Liver (tissue), 9 donors: ENCODE results near the gene THAP7. TPM values are rescaled to one million over a fixed set of nuclear protein-coding genes. Genes with fewer than 3 reads are reported as not detected.

ENCODE experiments used
- DNase-seq: peaks from one replicate; pipeline ENCODE4 v3.0.0-alpha.2; 2017; ENCODE audit warnings: low spot score
- H3K27ac ChIP-seq, 2 donors: one replicate each; pipeline ENCODE4 v1.7.0; 2013; ENCODE audit warnings: inconsistent platforms in 2 of 2, low read length in 2 of 2, control low read depth in 1 of 2, low read depth in 1 of 2, mild to moderate bottlenecking in 1 of 2
- H3K27me3 ChIP-seq, 4 donors: one replicate each; pipeline versions ENCODE4 v1.6.1 to v1.7.0; 2013; ENCODE audit warnings: low read length in 3 of 4, inconsistent platforms in 1 of 4, mild to moderate bottlenecking in 1 of 4, moderate library complexity in 1 of 4; ENCODE audit not compliant: control insufficient read depth in 4 of 4, insufficient read depth in 4 of 4
- H3K36me3 ChIP-seq, 4 donors: one replicate each; pipeline versions ENCODE4 v1.6.1 to v1.7.0; 2013; ENCODE audit warnings: low read length in 3 of 4, mild to moderate bottlenecking in 3 of 4, low read depth in 1 of 4, moderate library complexity in 1 of 4; ENCODE audit not compliant: control insufficient read depth in 4 of 4, insufficient read depth in 3 of 4
- H3K4me1 ChIP-seq, 4 donors: one replicate each; pipeline versions ENCODE4 v1.6.1 to v1.7.0; 2013; ENCODE audit warnings: low read length in 3 of 4, mild to moderate bottlenecking in 3 of 4, moderate library complexity in 1 of 4; ENCODE audit not compliant: control insufficient read depth in 4 of 4, insufficient read depth in 4 of 4
- H3K4me3 ChIP-seq, 3 donors: one replicate each; pipeline versions ENCODE4 v1.6.1 to v1.7.0; 2013; ENCODE audit warnings: low read length in 3 of 3, control low read depth in 1 of 3, low read depth in 1 of 3, mild to moderate bottlenecking in 1 of 3
- H3K9ac ChIP-seq, 2 donors: one replicate each; pipeline ENCODE4 v1.7.0; 2013; ENCODE audit warnings: low read length in 2 of 2, mild to moderate bottlenecking in 2 of 2, moderate library complexity in 2 of 2, control low read depth in 1 of 2, low read depth in 1 of 2
- H3K9me3 ChIP-seq, 4 donors: one replicate each; pipeline versions ENCODE4 v1.6.1 to v1.7.0; 2013; ENCODE audit warnings: low read length in 3 of 4; ENCODE audit not compliant: control insufficient read depth in 4 of 4
- ATF3 ChIP-seq: IDR thresholded peaks from 2 replicates; pipeline ENCODE4 v1.6.1; 2016; ENCODE audit warnings: antibody characterized with exemption
- CTCF ChIP-seq: fragments of 150-350 bp; IDR thresholded peaks from 2 replicates; pipeline ENCODE4 v1.5.1; 2017; ENCODE audit warnings: improper control_type of control experiment, low read depth, low read length; ENCODE audit not compliant: missing input control
- EGR1 ChIP-seq, 2 donors: IDR thresholded peaks; 2 replicates each; pipeline ENCODE4 v1.6.1; 2016 to 2018; ENCODE audit warnings: antibody characterized with exemption in 2 of 2, low read depth in 2 of 2
- FOXA1 ChIP-seq: IDR thresholded peaks from 2 replicates; pipeline ENCODE4 v1.6.1; 2016; ENCODE audit warnings: antibody characterized with exemption
- FOXA2 ChIP-seq: IDR thresholded peaks from 2 replicates; pipeline ENCODE4 v1.6.1; 2016; ENCODE audit warnings: antibody characterized with exemption
- GABPA ChIP-seq, 2 donors: IDR thresholded peaks in 1 of 2; conservative IDR thresholded peaks in 1 of 2; 2 replicates each; pipeline ENCODE4 v1.6.1; 2016; ENCODE audit warnings: antibody characterized with exemption in 2 of 2, mild to moderate bottlenecking in 1 of 2, moderate library complexity in 1 of 2
- HNF4A ChIP-seq, 2 donors: conservative IDR thresholded peaks; 2 replicates each; pipeline ENCODE4 v1.6.1; 2016; ENCODE audit warnings: antibody characterized with exemption in 2 of 2, mild to moderate bottlenecking in 2 of 2
- HNF4G ChIP-seq: IDR thresholded peaks from 2 replicates; pipeline ENCODE4 v1.6.1; 2016; ENCODE audit warnings: antibody characterized with exemption
- JUND ChIP-seq, 2 donors: IDR thresholded peaks; 2 replicates each; pipeline ENCODE4 v1.6.1; 2016; ENCODE audit warnings: antibody characterized with exemption in 2 of 2
- MAX ChIP-seq: IDR thresholded peaks from 2 replicates; pipeline ENCODE4 v1.6.1; 2016; ENCODE audit warnings: antibody characterized with exemption
- NR2F2 ChIP-seq: IDR thresholded peaks from 2 replicates; pipeline ENCODE4 v1.6.1; 2016; ENCODE audit warnings: antibody characterized with exemption
- RAD21 ChIP-seq, 2 donors: IDR thresholded peaks; 2 replicates each; pipeline ENCODE4 v1.6.1; 2016; ENCODE audit warnings: antibody characterized with exemption in 2 of 2, mild to moderate bottlenecking in 2 of 2
- REST ChIP-seq: IDR thresholded peaks from 2 replicates; pipeline ENCODE4 v1.6.1; 2016; ENCODE audit warnings: antibody characterized with exemption, mild to moderate bottlenecking
- RXRA ChIP-seq, 2 donors: IDR thresholded peaks; 2 replicates each; pipeline ENCODE4 v1.6.1; 2017 to 2018; ENCODE audit warnings: antibody characterized with exemption in 2 of 2, mild to moderate bottlenecking in 1 of 2
- SP1 ChIP-seq: IDR thresholded peaks from 2 replicates; pipeline ENCODE4 v1.6.1; 2018; ENCODE audit warnings: antibody characterized with exemption, mild to moderate bottlenecking
- TAF1 ChIP-seq: conservative IDR thresholded peaks from 2 replicates; pipeline ENCODE4 v1.6.1; 2016; ENCODE audit warnings: antibody characterized with exemption, mild to moderate bottlenecking
- YY1 ChIP-seq: IDR thresholded peaks from 2 replicates; pipeline ENCODE4 v1.6.1; 2016; ENCODE audit warnings: antibody characterized with exemption, mild to moderate bottlenecking
- ZBTB33 ChIP-seq: IDR thresholded peaks from 2 replicates; pipeline ENCODE4 v1.6.1; 2016; ENCODE audit warnings: antibody characterized with exemption
- WGBS: extraction: QIAGEN DNeasy Blood & Tissue Kit; methylation state at CpG from one replicate; pipeline ENCODE4 v1.1.7; 2013; 5-methylcytosine and 5-hydroxymethylcytosine counted together
- polyA plus RNA-seq, 2 donors: library from polyadenylated mRNA; stranded (reverse) in 1 of 2; unstranded in 1 of 2; fragments of 200-250 nt in 1 of 2; fragments of >200 nt in 1 of 2; fragmentation: Nextera tagmentation in 1 of 2; extraction: Ambion mirVana in 1 of 2; gene quantifications; one replicate each; pipeline versions ENCODE4 v1.2.1 to v1.2.3, GENCODE V29; 2013 to 2015
- total RNA-seq, 2 donors: library from RNA; depleted of rRNA; stranded (reverse); fragments of >200 nt; gene quantifications; one replicate each; pipeline ENCODE4 v1.2.3, GENCODE V29; 2014
- donor health status: healthy.
- donor health status: healthy.
- donor health status: healthy.
- donor health status: healthy.
- donor health status: healthy.

Gene THAP7
- total and polyA plus RNA-seq, 4 donors: 10.4 to 21.9 (median 19.4) TPM

- Histone ChIP-seq H3K4me1 (peaks cover 3 to 12% (median 5%) of the 10 kb centered on the region in 4 donors), H3K4me3 (no peak overlapping the region), H3K36me3 (no peaks in the 10 kb centered on the region), H3K27ac (no peak overlapping the region), H3K9me3 (no peaks in the 10 kb centered on the region), H3K27me3 (no peaks in the 10 kb centered on the region), H3K9ac (no peak overlapping the region)
- DNase-seq: no peak
- TF ChIP-seq EGR1 (IDR thresholded peaks at IDR 0.05; ENCODE audit: low read depth in 2 of 2) (no peak), GABPA (IDR thresholded peaks at IDR 0.05 in 1 of 2, conservative IDR thresholded peaks at IDR 0.05 in 1 of 2) (no peak), RXRA (IDR thresholded peaks at IDR 0.05) (no peak), FOXA2 (no peak), JUND (IDR thresholded peaks at IDR 0.05) (no peak)
- 88% methylated on average over 15 of the region's 15 CpGs for WGBS
Measured at GRCh38 chr22:21043860-21044535, 42.1 kb upstream of the THAP7 start.

GRCh38 chr22:21042978-21043859 is 41.3 kb upstream of the THAP7 start:
- H3K9ac ChIP-seq: no peak overlapping the region
- 89% methylated on average over 6 of the region's 6 CpGs for WGBS
- no peak overlapping the region for H3K27ac ChIP-seq
- TF ChIP-seq JUND (IDR thresholded peaks at IDR 0.05): no peak
- no peak for TF ChIP-seq ZBTB33
- TF ChIP-seq CTCF: no peak
- no peak for TF ChIP-seq ATF3
- TF ChIP-seq FOXA2: no peak
- TF ChIP-seq GABPA (IDR thresholded peaks at IDR 0.05 in 1 of 2, conservative IDR thresholded peaks at IDR 0.05 in 1 of 2): no peak
- TF ChIP-seq REST: no peak
- TF ChIP-seq NR2F2: no peak
- TF ChIP-seq EGR1 (IDR thresholded peaks at IDR 0.05; ENCODE audit: low read depth in 2 of 2): no peak
- no peak for TF ChIP-seq RAD21 (IDR thresholded peaks at IDR 0.05)
- TF ChIP-seq HNF4A (conservative IDR thresholded peaks at IDR 0.05): no peak
- TF ChIP-seq YY1: no peak
- TF ChIP-seq TAF1: no peak
- no peak for TF ChIP-seq HNF4G
- no peak for TF ChIP-seq FOXA1
- no peak for TF ChIP-seq MAX
- TF ChIP-seq SP1: no peak
- no peak for TF ChIP-seq RXRA (IDR thresholded peaks at IDR 0.05)
- no peaks in the 10 kb centered on the region for H3K27me3 ChIP-seq
- peaks cover 3 to 12% (median 5%) of the 10 kb centered on the region in 4 donors for H3K4me1 ChIP-seq
- H3K9me3 ChIP-seq: no peaks in the 10 kb centered on the region
- H3K4me3 ChIP-seq: no peak overlapping the region
- DNase-seq: no peak
- no peaks in the 10 kb centered on the region for H3K36me3 ChIP-seq
